ENCODE data around the gene CYP11A1. TPM values are rescaled to one million over a fixed set of nuclear protein-coding genes. Genes with fewer than 3 reads are reported as not detected.
A peak's percentile ranks its signal among the peaks of the same experiment; 100 is the strongest.

The CYP11A1 gene
- total RNA-seq, 1 donor from 2014 or later = not detected

DNA sequence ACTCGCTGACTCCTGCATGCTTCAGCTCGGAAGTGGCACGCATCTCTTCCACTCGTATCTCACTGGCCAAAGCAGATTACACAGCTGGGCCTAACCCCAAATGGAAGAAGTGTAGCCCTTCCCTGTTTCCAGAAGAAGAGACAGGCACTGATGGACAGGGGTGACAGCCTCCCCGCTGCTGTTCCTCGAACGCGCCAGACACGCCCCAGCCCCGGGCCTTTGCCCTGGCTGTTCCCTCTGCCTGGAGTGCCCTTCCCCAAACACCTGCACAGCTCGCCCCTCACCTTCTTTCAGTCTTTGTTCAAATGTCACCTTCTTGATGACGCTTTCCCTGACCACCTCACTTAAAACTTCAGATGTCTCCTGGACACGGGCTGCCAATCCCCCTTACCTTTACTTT lies 26.0 kb upstream of the CYP11A1 start:
- H3K27ac Mint-ChIP-seq = peak overlapping the region; percentile 99

DNA sequence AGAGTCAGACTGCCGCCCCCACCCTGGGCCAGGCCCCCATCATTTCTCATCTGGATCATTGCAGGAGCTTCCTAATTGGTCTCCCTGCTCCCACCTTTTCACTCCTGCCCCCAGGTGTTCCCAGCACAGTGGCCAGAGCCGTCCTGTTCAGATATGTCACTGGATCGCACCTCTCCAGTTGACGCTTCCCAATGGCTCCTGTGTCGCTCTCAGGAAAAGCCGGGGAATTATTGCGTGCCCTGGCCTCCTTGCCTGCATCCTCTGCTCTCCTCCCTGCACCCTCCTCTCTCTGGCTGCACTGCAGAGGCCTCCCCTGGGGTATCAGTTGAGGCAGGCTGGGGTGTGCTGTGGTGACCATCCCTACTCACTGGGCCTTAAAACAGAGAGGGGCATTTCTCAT lies 25.5 kb upstream of the CYP11A1 start:
- intact Hi-C loops (cut with micrococcal nuclease) = no loop called here
- CTCF ChIA-PET = interaction anchor here (0.6 to 5.7 kb wide), 2 partner anchors 9 to 148 kb away, joined by 4 to 67 read pairs; partner anchors contain the start of gene ARID3B
- Mint-ChIP-seq H3K27me3 (no peaks in the 10 kb centered on the region), H3K9me3 (no peaks in the 10 kb centered on the region), H3K27ac (peak overlapping the region; percentile 78), H3K4me3 (no peak overlapping the region), H3K36me3 (ENCODE audit: low read depth) (no peaks in the 10 kb centered on the region), H3K4me1 (peaks cover 93% of the 10 kb centered on the region)
- POLR2A ChIA-PET = interaction anchor here (0.6 to 16.5 kb wide), 4 partner anchors 9 to 34 kb away, joined by 3 to 563 read pairs (median 27); no protein-coding TSS in a partner anchor
- no peak for ATAC-seq (ENCODE audit: low read depth)
- TF ChIP-seq, protein P1, sequence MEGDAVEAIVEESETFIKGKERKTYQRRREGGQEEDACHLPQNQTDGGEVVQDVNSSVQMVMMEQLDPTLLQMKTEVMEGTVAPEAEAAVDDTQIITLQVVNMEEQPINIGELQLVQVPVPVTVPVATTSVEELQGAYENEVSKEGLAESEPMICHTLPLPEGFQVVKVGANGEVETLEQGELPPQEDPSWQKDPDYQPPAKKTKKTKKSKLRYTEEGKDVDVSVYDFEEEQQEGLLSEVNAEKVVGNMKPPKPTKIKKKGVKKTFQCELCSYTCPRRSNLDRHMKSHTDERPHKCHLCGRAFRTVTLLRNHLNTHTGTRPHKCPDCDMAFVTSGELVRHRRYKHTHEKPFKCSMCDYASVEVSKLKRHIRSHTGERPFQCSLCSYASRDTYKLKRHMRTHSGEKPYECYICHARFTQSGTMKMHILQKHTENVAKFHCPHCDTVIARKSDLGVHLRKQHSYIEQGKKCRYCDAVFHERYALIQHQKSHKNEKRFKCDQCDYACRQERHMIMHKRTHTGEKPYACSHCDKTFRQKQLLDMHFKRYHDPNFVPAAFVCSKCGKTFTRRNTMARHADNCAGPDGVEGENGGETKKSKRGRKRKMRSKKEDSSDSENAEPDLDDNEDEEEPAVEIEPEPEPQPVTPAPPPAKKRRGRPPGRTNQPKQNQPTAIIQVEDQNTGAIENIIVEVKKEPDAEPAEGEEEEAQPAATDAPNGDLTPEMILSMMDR (IDR thresholded peaks at IDR 0.05) = no peak
- no peak for DNase-seq

More for the DNA sequence above, 26.0 kb upstream of the CYP11A1 start:
- no peak for DNase-seq
- Mint-ChIP-seq H3K9me3 (no peaks in the 10 kb centered on the region), H3K27me3 (no peaks in the 10 kb centered on the region), H3K4me3 (no peak overlapping the region), H3K4me1 (peaks cover 94% of the 10 kb centered on the region), H3K36me3 (ENCODE audit: low read depth) (no peaks in the 10 kb centered on the region)
- TF ChIP-seq, protein P1 (IDR thresholded peaks at IDR 0.05) = no peak
- ChIA-PET POLR2A (interaction anchor here (1.5 to 16.5 kb wide), 5 partner anchors 9 to 41 kb away, joined by 6 to 563 read pairs (median 8); partner anchors contain the start of gene SEMA7A), CTCF (interaction anchor here (0.8 to 5.7 kb wide), 2 partner anchors 10 to 46 kb away, joined by 3 to 67 read pairs; no protein-coding TSS in a partner anchor)
- intact Hi-C loops (cut with micrococcal nuclease) = no loop called here
- no peak for ATAC-seq (ENCODE audit: low read depth)

DNA sequence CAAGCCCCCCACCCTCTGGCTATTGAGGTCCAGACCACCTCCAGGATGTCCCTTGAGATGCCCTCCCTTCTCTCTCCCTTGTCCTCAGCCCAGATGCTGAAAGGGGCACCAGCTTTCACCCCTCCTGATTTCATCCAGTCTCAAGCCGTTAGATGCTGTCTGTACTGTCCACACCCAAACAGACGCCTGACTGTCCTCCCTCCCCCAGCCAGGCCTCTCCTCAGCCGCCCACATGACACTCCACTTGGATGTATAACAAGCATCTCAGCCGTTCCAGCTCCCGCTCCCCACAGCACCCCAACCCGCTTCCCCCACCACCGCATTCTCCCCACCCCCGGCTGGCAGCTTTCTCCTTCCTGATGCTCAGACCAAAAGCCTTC lies 25.0 kb upstream of the CYP11A1 start:
- ChIA-PET CTCF (interaction anchor here (0.6 to 5.7 kb wide), 2 partner anchors 9 to 149 kb away, joined by 4 to 67 read pairs; partner anchors contain the start of gene ARID3B), POLR2A (interaction anchor here (0.6 to 16.5 kb wide), 4 partner anchors 8 to 34 kb away, joined by 3 to 563 read pairs (median 27); no protein-coding TSS in a partner anchor)
- H3K27me3 Mint-ChIP-seq = no peaks in the 10 kb centered on the region
- ATAC-seq (ENCODE audit: low read depth) (no peak), DNase-seq (no peak)
- intact Hi-C loops (cut with micrococcal nuclease) = no loop called here
- peak overlapping the region; percentile 78 for H3K27ac Mint-ChIP-seq
- TF ChIP-seq, protein P1 (IDR thresholded peaks at IDR 0.05) = no peak
- H3K4me1 Mint-ChIP-seq = peaks cover 93% of the 10 kb centered on the region
- no peaks in the 10 kb centered on the region for H3K9me3 Mint-ChIP-seq
- peak overlapping the region; percentile 48 for H3K4me3 Mint-ChIP-seq
- H3K36me3 Mint-ChIP-seq (ENCODE audit: low read depth) = no peaks in the 10 kb centered on the region

DNA sequence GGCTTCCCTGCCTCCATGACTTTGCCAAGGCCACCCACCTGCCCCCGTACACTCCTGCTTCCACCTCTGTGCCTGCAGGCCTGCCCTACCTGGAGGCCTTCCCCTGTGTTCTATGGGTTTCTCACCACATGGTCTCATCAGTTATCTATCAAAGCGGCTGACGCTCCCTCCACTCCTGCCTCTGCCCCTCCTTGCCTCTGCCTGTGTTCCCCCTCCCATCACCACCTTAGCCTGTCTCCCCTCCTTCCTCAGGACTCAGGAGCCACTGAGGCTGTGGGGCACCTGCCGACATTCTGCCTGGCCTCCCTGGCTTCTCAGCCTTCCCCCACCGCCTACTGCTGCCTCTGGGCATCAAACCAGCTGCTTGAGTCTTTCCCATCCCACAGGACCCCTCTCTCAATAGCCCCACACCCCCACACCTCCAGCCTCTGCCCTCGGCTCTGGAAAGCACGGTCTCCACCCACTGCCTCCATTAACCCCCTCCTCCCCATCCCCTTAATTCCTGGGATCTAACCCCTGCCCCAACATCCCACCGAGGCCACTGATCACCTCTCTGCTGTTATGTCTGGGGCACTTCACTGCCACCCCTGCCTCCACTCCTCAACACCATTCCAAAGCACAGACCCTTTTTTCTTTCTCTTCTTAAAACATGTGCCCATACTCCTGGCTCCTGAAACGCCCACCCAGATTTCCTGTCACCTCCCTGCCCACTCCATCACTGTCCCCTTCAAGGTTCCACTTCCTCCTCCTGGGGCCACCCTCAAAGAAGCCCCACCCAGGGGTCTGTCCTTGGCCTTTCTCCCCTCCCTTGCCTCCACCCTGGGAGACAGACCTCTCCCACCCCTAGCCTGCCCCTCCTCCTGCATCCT lies 24.4 kb upstream of the CYP11A1 start:
- no peaks in the 10 kb centered on the region for H3K36me3 Mint-ChIP-seq (ENCODE audit: low read depth)
- peaks cover 93% of the 10 kb centered on the region for H3K4me1 Mint-ChIP-seq
- H3K27ac Mint-ChIP-seq = peak overlapping the region; percentile 78
- intact Hi-C loops (cut with micrococcal nuclease) = no loop called here
- DNase-seq (no peak), ATAC-seq (ENCODE audit: low read depth) (no peak)
- H3K27me3 Mint-ChIP-seq = no peaks in the 10 kb centered on the region
- CTCF ChIA-PET = no interaction called here
- POLR2A ChIA-PET = interaction anchor here (0.7 to 16.5 kb wide), 4 partner anchors 8 to 19 kb away, joined by 3 to 563 read pairs (median 27); no protein-coding TSS in a partner anchor
- TF ChIP-seq, protein P1 (IDR thresholded peaks at IDR 0.05) = no peak
- H3K4me3 Mint-ChIP-seq = peak overlapping the region; percentile 32
- no peaks in the 10 kb centered on the region for H3K9me3 Mint-ChIP-seq
